Measurements from ENCODE around the gene ATN1. TPM values are rescaled to one million over a fixed set of nuclear protein-coding genes. Genes with fewer than 3 reads are reported as not detected.

The ATN1 gene
- total and polyA plus RNA-seq, 9 of the 15 experiments (the other 6 are each of a cell fraction or from before 2014, with no cell fraction given): 0.15 to 49.8 (median 2.7) TPM

DNA sequence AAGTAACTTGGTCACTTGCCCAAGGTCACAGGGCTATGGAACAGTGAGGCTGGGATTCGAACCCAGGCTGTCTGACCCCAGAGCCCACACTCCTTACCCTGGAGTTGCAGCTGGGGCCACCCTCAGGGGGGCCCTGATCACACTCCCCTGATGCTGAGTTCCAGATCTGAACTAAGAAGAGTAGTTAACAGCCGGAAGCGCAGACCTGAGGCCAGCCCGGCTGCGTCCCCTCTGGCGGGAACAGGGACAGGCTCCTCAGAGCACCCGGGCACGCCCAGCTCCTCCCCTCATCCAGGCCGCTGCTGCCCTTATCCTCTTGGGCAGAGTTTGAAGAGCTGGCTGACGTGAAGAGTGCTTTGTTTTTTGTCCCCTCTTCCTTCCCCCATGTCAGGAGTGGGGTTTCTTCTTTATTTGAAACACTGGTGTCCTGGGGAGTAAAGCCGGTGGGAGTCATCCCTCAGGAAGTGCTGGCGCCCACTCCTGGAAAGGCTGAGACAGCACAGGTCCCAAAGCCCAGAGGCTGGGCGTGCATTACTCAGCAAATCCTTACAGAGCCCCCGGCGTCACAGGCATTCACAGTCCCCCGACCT, 34.0 kb downstream of the ATN1 start (continued):
- TF ChIP-seq, protein P1, sequence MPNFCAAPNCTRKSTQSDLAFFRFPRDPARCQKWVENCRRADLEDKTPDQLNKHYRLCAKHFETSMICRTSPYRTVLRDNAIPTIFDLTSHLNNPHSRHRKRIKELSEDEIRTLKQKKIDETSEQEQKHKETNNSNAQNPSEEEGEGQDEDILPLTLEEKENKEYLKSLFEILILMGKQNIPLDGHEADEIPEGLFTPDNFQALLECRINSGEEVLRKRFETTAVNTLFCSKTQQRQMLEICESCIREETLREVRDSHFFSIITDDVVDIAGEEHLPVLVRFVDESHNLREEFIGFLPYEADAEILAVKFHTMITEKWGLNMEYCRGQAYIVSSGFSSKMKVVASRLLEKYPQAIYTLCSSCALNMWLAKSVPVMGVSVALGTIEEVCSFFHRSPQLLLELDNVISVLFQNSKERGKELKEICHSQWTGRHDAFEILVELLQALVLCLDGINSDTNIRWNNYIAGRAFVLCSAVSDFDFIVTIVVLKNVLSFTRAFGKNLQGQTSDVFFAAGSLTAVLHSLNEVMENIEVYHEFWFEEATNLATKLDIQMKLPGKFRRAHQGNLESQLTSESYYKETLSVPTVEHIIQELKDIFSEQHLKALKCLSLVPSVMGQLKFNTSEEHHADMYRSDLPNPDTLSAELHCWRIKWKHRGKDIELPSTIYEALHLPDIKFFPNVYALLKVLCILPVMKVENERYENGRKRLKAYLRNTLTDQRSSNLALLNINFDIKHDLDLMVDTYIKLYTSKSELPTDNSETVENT (CRISPR knock-in tag; IDR thresholded peaks at IDR 0.05): peak; percentile 41; the same call in 1 of the 2 replicates
- TF ChIP-seq CHD1 (IDR thresholded peaks at IDR 0.05; ENCODE audit: low read length) (no peak), SMAD1 (IDR thresholded peaks at IDR 0.05; ENCODE audit: low read depth, low read length, partially characterized antibody) (no peak), ATF7 (IDR thresholded peaks at IDR 0.05) (peak; percentile 51; the same call in 1 of the 2 replicates), BRD9 (IDR thresholded peaks at IDR 0.05; ENCODE audit: low read depth, partially characterized antibody) (peak; percentile 48), SIX5 (IDR thresholded peaks at IDR 0.05; ENCODE audit: borderline replicate concordance in 1 of 2, insufficient read depth in 1 of 2, low read depth in 1 of 2, low read length in 2 of 2) (no peak), STAG1 (CRISPR knock-in tag; IDR thresholded peaks at IDR 0.05; ENCODE audit: borderline replicate concordance) (no peak), RAD51 (IDR thresholded peaks at IDR 0.05; ENCODE audit: borderline replicate concordance, low read depth) (no peak), ZNF707 (CRISPR knock-in tag; conservative IDR thresholded peaks at IDR 0.05) (no peak), ZNF174 (CRISPR knock-in tag; IDR thresholded peaks at IDR 0.05) (no peak), SIN3A (IDR thresholded peaks at IDR 0.05; ENCODE audit: borderline replicate concordance in 2 of 2, control insufficient read depth in 1 of 2, low read depth in 2 of 2, low read length in 2 of 2) (no peak), POLR2AphosphoS5 (IDR thresholded peaks at IDR 0.05; ENCODE audit: control insufficient read depth, insufficient read depth, low read depth, low read length) (peak; percentile 66; the same call in 1 of the 2 replicates), NKRF (IDR thresholded peaks at IDR 0.05; ENCODE audit: borderline replicate concordance) (0 out of 2 replicates have a peak, but pooled peaks have one; percentile 22), DACH1 (IDR thresholded peaks at IDR 0.05; ENCODE audit: partially characterized antibody) (no peak), PHTF2 (CRISPR knock-in tag; IDR thresholded peaks at IDR 0.05) (no peak), PTRF (tag; IDR thresholded peaks at IDR 0.05) (no peak), BMI1 (IDR thresholded peaks at IDR 0.05; ENCODE audit: low read length) (no peak), HLTF (IDR thresholded peaks at IDR 0.05) (no peak), ZNF143 (CRISPR knock-in tag; IDR thresholded peaks at IDR 0.05) (no peak), SIRT6 (IDR thresholded peaks at IDR 0.05; ENCODE audit: low read depth, low read length) (no peak)
- TF ChIP-seq, protein P2, sequence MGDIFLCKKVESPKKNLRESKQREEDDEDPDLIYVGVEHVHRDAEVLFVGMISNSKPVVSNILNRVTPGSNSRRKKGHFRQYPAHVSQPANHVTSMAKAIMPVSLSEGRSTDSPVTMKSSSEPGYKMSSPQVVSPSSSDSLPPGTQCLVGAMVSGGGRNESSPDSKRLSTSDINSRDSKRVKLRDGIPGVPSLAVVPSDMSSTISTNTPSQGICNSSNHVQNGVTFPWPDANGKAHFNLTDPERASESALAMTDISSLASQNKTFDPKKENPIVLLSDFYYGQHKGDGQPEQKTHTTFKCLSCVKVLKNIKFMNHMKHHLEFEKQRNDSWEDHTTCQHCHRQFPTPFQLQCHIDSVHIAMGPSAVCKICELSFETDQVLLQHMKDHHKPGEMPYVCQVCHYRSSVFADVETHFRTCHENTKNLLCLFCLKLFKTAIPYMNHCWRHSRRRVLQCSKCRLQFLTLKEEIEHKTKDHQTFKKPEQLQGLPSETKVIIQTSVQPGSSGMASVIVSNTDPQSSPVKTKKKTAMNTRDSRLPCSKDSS (IDR thresholded peaks at IDR 0.05; ENCODE audit: low read depth, partially characterized antibody): no peak
- TF ChIP-seq, protein P3, sequence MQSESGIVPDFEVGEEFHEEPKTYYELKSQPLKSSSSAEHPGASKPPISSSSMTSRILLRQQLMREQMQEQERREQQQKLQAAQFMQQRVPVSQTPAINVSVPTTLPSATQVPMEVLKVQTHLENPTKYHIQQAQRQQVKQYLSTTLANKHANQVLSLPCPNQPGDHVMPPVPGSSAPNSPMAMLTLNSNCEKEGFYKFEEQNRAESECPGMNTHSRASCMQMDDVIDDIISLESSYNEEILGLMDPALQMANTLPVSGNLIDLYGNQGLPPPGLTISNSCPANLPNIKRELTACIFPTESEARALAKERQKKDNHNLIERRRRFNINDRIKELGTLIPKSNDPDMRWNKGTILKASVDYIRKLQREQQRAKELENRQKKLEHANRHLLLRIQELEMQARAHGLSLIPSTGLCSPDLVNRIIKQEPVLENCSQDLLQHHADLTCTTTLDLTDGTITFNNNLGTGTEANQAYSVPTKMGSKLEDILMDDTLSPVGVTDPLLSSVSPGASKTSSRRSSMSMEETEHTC (IDR thresholded peaks at IDR 0.05): no peak

Measured in K562 (cell line).